Activated effector memory CD4-positive, alpha-beta T cell treated with Interleukin-2 at 50 U/mL for 16 hours (primary cell): Measurements from ENCODE around the gene EFHC1.
"Not testable (repeated sequence)": the region's sequence is repeated elsewhere in the genome, so short reads cannot be mapped to it uniquely, and the experiment has no call there.

Experiments used
- DNase-seq: peaks from one replicate; pipeline ENCODE4 v3.0.0-alpha.2; 2020

Gene EFHC1

DNA sequence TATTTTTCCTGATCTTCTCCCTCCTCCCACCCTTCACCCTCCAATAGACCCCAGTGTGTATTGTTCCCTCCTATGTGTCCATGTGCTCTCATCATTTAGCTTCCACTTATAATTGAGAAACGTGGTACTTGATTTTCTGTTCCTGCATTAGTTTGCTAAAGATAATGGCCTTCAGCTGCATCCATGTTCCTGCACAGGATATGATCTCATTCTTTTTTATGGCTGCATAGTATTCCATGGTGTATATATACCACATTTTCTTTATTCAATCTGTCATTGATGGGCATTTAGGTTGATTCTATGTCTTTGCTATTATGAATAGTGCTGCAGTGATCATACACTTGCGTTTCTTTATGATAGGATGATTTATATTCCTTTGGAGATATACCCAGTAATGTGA is 41.1 kb downstream of the EFHC1 start:
- not testable (repeated sequence) for DNase-seq

DNA sequence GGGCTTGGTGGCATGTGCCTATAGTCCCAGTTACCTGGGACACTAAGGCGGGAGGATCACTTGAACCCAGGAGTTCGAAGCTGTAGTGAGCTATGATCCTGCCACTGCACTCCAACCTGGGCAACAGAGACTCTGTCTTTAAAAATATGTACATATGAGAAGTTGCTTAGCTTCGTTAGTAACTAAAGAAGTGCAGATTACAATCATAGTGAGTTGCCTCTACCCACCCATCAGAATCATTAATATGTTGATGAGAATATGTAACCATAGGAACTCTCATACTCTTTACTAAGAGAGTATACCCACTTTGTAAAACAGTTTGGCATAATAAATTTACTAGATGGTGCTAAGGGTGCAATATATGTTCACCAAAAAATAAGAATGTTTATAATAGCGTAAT is 54.0 kb downstream of the EFHC1 start:
- DNase-seq: no peak

DNA sequence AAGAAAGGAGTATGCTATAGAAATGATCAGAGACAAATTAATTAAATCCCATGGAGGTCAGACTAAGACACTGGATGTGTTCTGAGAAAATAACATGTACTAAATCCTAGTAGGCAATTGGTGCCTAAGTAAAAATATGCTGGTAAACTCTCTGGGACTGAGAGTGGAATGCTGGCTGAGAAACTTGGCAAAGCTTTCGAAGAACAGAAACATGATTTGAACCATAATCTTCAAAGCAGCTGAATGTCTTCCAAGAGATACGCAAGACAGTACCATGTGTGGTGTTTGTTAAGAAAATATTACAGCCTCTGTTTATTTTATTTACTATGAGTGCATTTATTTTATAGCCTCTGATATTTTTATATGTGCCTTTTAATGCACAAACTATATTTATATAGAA is 55.2 kb downstream of the EFHC1 start:
- no peak for DNase-seq

DNA sequence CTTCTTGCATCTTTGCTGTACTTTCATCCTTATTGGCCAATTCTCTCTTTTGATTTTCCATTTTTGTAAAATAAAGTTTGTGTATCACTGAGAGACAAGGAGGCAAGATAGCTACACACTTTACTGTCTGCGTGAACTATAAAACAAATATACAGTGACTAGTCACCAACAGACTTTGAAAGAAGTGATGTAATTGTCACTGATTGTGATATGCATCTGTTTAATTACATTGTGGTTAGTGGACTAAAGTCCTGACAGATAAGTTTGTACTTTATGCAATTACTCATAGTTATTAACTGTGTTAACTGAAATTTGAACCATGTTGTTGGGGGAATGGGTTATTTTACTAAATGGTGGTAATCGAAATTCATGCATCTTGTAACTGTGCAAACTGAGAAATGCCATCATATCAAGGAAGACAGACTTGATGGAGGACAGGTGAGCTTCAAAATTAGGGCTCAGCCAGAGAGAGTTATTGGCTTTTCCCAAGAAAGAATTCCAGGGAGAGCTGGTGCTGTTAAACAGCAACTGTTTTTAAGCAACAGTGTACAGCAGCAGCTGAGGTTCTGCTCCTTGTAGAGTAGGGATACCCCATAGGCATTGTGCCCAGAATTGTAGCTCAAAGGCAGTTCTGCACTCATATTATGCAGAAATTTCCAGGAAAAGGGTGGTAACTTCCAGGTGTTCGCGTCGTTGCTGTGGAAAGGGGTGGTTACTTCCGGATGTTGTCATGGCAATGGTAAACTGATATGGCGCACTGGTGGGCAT is 62.9 kb downstream of the EFHC1 start:
- no peak for DNase-seq

DNA sequence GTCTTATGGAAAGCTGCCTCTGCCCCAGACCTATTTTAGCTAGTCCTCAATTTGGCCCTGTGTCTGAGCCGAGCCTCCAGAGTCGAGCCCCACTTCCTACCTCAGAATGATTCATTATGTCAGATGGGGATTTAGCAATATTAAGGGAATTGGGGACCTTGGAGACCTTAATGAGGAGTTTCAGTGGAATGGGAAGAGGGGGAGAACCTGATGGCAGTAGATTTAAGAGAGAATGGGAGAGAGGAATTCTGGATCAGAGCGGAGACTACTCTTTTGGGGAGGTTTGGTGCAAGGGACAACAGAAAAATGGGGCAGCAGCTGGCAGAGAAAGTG is 63.5 kb downstream of the EFHC1 start:
- no peak for DNase-seq

DNA sequence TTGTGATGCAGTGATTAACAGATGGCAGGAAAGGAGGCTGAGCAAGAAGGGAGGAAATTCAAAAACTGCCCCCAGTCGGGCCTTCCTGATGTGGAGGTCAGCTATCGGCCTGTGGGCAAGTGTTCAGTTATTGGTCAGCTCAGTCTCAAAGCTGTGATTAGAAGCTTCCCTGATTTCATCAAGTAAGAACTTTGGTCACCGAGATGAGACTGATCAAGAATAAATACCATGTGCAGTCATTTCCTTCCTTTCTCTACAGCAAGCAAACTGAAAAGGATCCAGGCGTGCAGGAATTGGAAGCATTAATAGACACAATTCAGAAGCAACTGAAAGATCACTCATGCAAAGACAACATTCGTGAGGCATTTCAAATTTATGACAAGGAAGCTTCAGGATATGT is 69.7 kb downstream of the EFHC1 start:
- DNase-seq: no peak

DNA sequence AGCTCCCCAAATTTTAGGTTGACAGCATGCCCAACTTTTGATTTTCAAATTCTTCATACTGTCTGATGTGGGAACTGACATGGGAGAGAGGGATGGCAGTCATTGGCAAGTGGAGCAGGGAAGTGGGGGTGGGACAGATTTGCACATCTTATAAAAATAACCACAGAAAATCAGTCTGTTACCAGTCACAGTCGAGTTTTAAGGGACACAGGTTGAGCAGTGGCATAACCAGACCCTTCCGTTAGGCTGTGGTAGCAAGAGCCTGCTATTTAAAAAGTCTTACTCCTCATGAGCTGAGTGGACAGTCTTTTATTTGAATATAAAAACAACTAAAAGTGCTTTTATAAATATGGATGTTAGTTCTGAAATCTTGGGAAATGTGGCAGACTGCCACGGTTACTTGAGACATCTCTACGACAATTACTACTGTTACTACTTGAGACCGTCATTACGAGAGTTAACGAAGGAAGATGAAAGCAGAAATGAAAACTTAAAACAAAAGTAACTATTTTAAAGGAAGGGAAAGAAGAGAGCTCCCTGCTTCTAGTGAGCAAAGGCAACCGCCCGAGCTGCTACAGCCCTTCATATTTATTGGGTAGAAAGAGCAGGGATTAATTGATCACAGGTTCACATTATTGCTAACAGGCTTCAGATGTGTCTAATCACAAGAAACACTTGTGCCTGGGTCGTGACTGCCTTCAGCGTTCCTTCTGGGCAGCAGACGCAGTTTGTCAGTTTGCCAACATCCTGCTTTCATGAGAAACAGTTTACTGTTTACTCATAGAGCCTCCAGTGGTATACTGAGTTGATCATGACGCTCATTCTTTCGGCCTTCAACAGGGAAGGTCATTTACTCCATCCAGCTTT is 71.3 kb downstream of the EFHC1 start:
- no peak for DNase-seq

DNA sequence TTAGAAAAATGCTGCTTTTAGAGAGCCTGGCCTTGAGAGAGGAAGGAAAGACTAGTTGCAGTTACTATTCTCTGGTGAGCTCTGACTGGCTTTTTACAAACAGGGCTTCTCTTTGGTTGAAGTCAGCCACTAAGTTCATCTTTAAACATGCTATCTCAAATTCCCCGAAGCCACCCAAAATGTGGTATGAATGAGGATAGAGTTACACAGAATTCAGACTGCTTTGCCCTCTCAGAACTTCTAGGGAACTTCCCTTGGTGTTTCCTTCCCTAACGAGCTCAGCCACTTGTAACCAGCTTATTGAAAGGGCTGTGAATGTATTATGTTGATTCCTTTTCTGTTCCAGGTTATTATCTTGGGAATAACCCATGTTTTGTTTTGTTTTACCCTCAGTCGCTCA is 73.5 kb downstream of the EFHC1 start:
- no peak for DNase-seq

DNA sequence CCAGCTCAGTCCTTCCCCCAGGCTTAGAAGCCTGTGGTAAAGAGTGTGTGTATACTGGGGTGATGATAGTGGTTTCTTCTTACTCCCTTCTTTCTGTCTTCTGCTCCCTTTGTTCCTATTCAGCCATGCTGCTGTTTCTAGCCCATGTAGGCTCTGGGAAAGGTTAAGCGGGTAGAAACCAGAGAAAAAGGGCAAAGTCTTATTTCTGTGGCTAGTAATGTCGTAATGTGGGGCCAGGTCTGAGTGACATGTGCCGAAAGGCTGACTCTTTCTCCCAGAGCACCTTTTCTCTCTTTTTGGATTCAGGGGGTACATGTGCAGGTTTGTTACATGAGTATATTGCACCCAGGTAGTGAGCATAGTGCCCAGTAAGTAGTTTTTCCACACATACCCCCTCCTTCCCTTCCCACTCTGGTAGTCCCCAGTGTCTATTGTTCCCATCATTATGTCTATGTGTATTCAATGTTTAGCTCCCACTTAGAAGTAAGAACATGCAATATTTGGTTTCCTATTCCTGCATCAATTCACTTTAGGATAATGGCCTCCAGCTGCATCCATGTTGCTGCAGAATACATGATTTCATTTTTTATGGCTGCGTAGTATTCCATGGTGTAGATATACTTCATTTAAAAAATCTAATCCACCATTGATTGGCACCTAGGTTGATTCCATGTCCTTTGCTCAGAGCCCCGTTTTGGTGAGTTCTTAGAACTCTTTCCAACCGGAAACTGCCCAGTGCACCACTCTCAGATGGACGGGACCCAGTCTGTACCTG is 74.3 kb downstream of the EFHC1 start:
- DNase-seq: no peak

DNA sequence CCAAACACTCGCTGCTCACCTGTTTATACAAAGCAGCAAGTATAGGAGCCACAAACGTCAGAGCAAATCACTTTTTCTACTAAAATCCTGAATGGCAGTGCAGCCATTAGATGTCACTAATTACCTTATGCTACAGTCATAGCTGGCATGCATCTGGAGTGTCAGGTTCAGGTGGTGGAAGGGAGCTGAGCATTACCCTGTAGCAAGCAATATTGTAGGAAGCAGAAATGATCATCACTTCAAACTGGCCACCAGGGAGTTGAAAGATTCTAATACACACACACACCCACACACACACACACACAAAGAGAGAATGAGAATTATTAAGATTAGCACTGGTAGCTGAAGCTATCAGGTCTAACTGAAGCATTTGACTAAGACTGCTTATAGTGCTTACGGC is 75.8 kb downstream of the EFHC1 start:
- DNase-seq: no peak

DNA sequence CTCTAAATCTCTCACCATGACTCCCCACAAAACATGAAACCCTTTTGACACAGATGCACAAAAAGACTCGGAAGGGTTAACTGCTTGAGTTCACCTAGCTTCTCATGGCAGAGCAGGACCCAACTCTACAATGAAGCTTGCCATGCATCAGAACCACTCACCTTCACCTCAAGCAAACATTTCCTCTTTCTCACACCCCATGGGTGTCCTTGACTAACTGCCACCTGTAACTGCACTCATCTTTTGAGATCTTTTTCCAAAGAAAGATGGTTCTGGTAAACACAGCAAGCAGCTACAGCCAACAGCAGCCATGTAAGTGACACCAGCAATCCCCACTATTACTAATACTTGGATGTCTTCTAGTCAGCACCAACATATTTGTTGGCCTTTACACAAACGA is 76.5 kb downstream of the EFHC1 start:
- no peak for DNase-seq

DNA sequence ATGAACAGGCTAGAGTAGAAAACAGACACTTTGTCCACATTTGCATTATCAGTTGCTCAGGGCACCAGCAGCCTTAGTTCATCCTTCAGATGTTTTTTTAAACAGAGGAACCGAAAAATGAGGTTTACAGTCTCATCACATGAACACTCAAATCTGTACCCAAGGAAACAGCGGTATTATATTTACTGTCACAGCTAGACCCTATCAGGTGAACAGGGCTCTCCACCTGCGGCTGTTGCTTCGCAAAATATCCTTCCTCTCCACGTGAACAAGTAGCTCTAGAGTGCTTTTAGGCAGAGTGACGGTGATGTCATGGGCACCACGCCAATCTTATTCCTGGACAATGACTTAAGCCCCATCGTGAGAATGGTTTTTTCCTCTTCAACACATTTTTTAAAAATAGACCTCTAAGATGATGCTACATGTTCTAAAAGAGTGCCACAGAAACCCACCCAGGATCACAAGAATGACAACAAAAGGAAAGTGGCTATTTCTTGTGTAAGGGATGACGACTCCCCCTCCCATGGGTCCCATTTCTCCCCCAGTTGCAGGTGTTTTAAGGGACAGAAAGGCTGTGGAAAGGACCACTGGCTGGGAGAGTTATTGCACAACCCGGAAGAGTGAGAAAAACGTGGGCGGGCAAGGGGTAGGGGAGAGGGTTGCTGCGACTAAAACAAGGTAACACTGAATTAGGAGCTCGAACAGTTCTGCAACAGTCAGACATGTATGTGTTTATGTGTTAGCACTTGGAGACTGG is 77.7 kb downstream of the EFHC1 start:
- DNase-seq: no peak

DNA sequence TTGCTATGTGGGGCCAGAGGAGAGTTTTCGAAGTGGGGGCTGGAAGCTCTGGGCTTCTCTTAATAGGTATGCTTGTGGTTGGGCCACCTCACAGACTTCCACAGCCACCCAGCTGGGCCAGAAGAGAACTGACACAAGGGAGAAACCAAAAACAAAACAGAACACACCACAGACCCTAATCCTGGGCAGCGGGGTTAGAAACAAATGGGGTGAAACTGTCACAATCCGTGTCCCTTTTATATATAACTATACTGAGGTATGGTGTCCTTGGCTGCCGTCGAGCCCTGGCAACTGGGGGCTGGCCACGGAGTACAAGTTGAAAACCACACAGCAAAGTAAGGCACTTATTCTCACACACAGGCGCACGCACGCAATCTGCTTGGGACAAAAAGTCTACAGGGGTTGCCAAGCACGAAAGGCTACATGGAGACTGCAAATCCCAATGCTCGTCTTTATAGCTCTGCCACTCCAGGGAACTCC is 78.4 kb downstream of the EFHC1 start:
- DNase-seq: no peak

DNA sequence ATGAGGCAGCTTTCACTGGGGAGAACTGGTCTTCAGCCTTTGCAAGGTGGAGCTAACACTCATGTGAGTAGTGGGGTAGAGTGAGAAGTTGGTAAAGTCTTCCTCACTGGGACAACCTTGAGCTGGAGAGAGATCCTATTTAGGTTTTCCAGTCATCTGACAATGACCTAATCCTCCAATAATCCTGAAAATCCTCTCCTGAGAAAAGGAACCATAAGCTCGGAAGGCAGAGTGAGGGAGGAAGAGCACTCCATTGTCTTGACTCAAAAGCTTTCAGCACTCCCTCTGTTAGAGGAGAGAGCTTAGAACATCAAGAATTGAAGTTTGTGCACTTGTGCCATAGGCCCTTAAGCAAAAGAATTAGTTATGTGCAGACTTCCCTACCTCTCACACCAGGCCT is 78.9 kb downstream of the EFHC1 start:
- DNase-seq: no peak

DNA sequence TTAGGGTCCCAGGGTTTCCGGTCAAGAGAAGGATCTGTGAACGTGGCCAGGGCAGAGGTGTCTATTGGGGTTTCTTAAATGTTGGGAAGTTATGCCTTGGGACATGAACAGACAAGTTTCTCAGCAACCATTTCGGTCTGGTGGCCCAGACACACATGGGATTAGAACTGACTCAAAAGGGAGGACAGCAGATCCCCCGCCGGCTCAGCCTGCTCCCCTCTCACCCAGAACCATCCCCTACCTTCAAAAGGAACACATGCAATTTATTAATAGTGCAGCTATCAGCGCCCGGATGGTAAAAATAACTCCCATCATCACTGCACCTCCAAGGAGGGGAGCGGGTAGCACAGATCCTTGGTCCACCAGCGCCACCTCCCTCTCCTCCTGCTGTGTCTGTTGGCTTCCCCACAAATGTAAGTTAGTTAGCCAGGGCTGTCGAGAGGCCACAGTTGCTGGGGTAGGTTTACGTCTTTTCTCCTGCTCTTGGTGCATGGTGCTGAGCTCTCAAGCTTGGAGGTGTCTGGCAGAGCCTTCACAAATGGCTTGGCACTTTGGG is 79.6 kb downstream of the EFHC1 start:
- no peak for DNase-seq

DNA sequence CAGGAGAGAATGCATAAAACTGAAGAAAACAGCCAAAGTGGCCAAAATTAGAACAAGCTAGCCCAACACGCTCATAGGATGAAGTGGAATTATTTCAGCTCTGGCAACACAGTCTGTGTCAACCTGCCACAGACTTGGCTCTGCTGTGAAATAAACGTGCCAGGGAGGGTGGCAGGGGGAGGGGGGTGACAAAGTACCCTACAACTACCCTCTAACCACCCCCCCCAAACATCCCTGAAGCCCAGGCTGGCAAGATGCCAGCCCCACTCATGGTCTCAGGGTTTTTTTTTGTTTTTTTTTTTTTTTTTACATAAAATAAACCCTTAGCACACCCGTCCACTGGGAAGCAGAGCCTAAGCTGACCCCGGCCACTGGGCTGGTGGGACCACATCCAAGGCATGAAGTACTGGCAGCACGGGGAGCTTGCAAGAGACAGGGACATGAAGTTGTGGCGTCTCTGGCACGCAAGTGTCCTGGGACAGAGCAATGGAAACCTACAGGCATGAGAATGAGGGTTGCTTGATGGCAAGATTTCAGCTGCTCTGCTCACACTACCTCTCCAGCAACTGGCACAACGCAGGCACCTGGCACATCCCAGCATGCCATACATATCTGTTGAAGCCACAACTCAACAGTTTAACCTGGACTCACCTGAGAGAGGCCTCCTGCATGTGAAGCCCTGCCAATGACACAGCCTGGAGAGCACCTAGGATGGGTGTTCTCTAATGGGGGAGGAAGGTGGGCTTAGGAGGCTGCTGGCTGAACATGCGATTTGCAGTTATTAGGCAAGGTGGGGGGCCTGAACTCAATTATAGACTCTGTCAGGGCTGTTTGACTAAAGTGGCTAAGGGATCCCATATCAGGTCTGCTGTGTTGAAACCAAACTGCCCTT is 80.3 kb downstream of the EFHC1 start:
- DNase-seq: no peak

DNA sequence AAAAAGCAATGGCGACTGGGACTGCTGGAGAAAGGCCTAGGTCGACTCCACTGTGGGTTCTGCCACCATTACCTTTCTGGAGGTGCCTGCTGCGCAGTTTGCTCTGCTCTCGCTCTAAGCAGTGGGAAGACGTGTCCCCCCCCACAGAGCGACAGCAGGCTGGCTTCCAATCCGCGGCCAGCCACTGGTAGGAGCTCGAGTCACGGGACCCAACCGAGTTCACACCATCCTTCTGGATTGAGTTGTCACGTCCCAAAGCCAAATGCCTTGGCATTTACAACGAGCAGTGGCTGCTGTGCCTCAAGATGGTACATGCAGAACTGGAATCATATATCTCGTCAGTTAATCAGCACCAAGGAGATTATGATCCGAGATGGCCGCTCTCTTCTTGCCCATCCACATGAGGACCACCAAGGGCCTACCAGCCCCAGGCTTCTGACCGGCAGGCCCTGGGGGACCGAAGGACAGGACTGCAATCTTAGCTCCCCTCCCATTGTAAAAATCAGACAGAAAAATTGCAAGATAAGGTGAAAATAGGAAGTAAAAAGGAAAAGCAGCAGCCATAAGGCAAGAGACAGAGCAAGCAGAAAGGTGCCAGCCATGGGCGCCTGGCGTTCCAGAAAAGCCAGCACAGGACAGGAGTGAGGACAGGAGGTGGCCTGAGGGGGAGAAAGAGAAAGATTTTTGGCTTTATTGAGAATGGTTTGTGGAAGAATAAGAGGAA is 82.3 kb downstream of the EFHC1 start:
- no peak for DNase-seq

DNA sequence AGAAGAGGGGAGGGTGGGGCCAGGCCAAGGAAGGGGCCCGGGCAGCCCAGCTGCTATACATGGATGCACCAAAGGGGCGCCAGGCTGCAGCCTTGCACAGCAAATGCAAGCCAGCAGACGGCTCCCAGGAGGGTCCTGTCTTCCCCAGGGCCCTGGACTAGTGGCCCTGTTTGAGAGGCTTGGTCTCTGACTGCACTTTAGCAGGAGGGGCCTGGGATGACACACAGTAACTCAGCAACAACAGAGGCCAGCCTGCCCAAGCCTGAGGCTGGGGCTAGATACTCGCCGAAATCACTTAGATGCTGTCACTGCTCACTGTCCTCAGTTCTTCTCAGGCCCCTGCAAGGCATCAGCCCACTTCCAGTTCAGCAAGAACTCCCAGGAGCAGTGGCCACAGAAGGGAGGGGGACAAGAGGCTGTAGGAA is 83.2 kb downstream of the EFHC1 start:
- no peak for DNase-seq

DNA sequence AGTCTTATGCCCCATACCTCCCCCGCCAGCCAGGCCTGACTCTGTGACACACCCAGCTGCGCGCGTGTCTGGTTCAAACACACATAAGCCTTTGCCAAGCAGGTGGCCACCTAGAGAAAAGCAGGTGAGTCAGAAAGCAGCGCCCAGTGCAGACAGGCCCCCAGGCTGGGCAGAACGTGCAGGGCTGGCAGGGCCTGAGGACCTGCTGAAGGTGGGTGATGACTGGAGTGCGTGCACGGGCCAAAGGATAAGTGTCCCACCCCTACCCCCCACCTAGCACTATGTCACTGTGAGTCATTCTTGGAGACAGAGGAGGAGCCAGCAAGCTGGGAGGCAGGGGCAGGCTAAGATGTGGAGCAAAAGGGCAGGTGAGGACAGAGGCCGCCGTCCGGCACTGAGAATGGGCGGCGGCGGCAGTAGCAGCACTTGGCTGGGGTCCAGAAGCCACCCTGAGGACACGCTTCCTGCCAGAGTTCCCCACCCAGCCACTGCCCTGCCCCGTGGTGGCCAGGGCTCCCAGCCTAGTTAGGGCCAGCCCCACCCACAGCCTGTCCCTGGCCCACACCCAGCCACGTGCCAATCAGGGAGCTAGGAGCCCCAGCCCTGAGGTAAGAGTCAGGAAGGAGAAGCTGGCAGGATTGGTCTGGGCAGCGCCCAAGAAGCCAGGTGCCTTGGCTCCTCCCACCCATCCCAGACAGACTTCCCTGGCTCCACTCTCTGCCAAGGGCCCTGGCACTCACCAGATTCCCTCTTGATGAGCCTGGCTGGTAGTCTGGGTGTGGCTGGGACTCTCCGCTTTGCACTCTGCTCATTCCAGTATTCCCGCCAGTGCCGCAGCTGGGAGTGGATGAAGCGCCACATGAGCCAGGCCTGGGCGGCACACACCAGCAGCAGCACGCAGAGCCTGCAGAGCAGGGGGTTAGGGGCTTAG is 84.0 kb downstream of the EFHC1 start:
- no peak for DNase-seq

DNA sequence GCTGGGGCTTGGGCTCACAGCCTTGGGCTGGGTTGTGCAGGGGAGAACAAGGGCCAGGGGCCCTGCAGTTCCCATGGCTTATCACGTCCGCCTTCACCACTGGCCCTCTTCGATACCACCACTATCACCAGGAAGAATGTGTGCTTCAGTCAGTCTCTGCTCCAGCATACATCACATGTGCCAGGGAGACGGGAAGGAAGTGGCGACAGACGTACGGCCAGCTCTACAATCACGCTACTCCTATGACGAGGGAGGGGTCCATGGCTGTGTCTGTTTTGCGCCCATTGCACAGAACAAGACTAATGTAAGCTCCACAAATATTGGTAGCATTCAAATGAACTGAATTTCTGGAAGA is 84.6 kb downstream of the EFHC1 start:
- DNase-seq: no peak
